GM12878 (cell line): ENCODE measurements around the gene DCUN1D5. TPM values are rescaled to one million over a fixed set of nuclear protein-coding genes. Genes with fewer than 3 reads are reported as not detected.
"Not testable (repeated sequence)": the region's sequence is repeated elsewhere in the genome, so short reads cannot be mapped to it uniquely, and the experiment has no call there.

Source experiments
- ATAC-seq: fragments of 200-7000 bp; cut with Tn5 transposase; 3 replicates; pipeline ENCODE4 v1.9.1; 2020; ENCODE audit warnings: mild to moderate bottlenecking, moderate library complexity
- BruUV-seq: library from RNA; stranded (reverse); fragments of 400-500 nt; replicated peaks from 2 replicates; lab custom pipeline; 2021; lab: Mats Ljungman, UMichigan
- CTCF ChIA-PET: fragments of 300-600 bp; sonication (Branson Sonifier 250); formaldehyde crosslinking; extraction: SDS; loops from one replicate; lab custom pipeline; 2021; ENCODE audit warnings: inconsistent platforms; lab: Yijun Ruan, JAX
- POLR2A ChIA-PET: fragments of 350-600 bp; formaldehyde crosslinking; extraction: SDS; loops from one replicate; lab custom pipeline; 2021; ENCODE audit warnings: inconsistent platforms; lab: Charles Lee
- RAD21 ChIA-PET: fragments of 300-600 bp; sonication (Branson Sonifier 250); formaldehyde crosslinking; loops from one replicate; lab custom pipeline; 2023; ENCODE audit warnings: antibody characterized with exemption; ENCODE audit not compliant: unreplicated experiment; lab: Charles Lee
- SMC1A ChIA-PET: fragments of 300-600 bp; sonication (Branson Sonifier 250); formaldehyde crosslinking; loops from one replicate; lab custom pipeline; 2023; ENCODE audit not compliant: unreplicated experiment, uncharacterized antibody; lab: Charles Lee
- DNase-seq: peaks from one replicate; pipeline ENCODE4 v3.0.0-alpha.2; 2011; ENCODE audit warnings: low read depth, low spot score
- FAIRE-seq: peaks from 3 replicates; lab custom pipeline; 2011; peaks lifted over from hg19 to GRCh38; lab: Jason Lieb, UNC
- H2AFZ ChIP-seq: 2 replicates; pipeline ENCODE4 v1.6.0; 2011; ENCODE audit warnings: low read depth, low read length, control low read depth; ENCODE audit not compliant: control insufficient read depth
- H3K27ac ChIP-seq: 2 replicates; pipeline ENCODE4 v1.5.1; 2011; ENCODE audit warnings: control low read depth; ENCODE audit not compliant: control insufficient read depth, insufficient read depth
- H3K27me3 ChIP-seq, 2 experiments: replicated peaks in 1 of 2; 2 replicates each; pipeline versions ENCODE4 v1.6.0 to v1.6.1; 2011; ENCODE audit warnings: low read length in 1 of 2; ENCODE audit not compliant: control insufficient read depth in 2 of 2, insufficient read depth in 2 of 2
- H3K36me3 ChIP-seq, 2 experiments: 2 replicates each; pipeline ENCODE4 v1.5.1; 2011; ENCODE audit warnings: low read length in 1 of 2; ENCODE audit not compliant: control insufficient read depth in 2 of 2, insufficient read depth in 2 of 2
- H3K4me1 ChIP-seq: 2 replicates; pipeline ENCODE4 v1.6.1; 2011; ENCODE audit warnings: mild to moderate bottlenecking, low read length, moderate library complexity, mixed read lengths; ENCODE audit not compliant: control insufficient read depth, insufficient read depth
- H3K4me2 ChIP-seq: 2 replicates; pipeline ENCODE4 v1.6.0; 2011; ENCODE audit warnings: control low read depth; ENCODE audit not compliant: control insufficient read depth, insufficient read depth
- H3K4me3 ChIP-seq: fragments of 200-600 bp; sonication (generic); 2 replicates; pipeline ENCODE4 v1.5.1; 2016
- H3K79me2 ChIP-seq: 2 replicates; pipeline ENCODE4 v1.6.0; 2011; ENCODE audit warnings: low read length; ENCODE audit not compliant: control insufficient read depth, insufficient read depth
- H3K9ac ChIP-seq: 2 replicates; pipeline ENCODE4 v1.8.0; 2011; ENCODE audit warnings: low read length, control low read depth, mixed read lengths; ENCODE audit not compliant: control insufficient read depth, insufficient read depth
- H3K9me3 ChIP-seq: replicated peaks from 3 replicates; pipeline ENCODE4 v1.5.1; 2011; ENCODE audit warnings: mild to moderate bottlenecking, low read length; ENCODE audit not compliant: control insufficient read depth, insufficient read depth
- H4K20me1 ChIP-seq: 2 replicates; pipeline ENCODE4 v1.6.0; 2011; ENCODE audit not compliant: control insufficient read depth, insufficient read depth
- ATF7 ChIP-seq: fragments of 450-650 bp; IDR thresholded peaks from 2 replicates; pipeline ENCODE4 v1.6.1; 2016; ENCODE audit warnings: low read depth, mild to moderate bottlenecking
- BCL11A ChIP-seq: IDR thresholded peaks from 2 replicates; pipeline ENCODE4 v1.6.1; 2011; ENCODE audit warnings: low read depth, low read length
- BCL3 ChIP-seq: IDR thresholded peaks from 2 replicates; pipeline ENCODE4 v1.6.1; 2011; ENCODE audit warnings: borderline replicate concordance, low read depth, mild to moderate bottlenecking, moderate library complexity, low read length; ENCODE audit not compliant: insufficient read depth, poor library complexity, severe bottlenecking
- CEBPB ChIP-seq, 2 experiments: fragments of 150-350 bp in 1 of 2; IDR thresholded peaks; 2 replicates each; pipeline ENCODE4 v1.6.1; 2012 to 2014; ENCODE audit warnings: low read depth in 2 of 2, low read length in 2 of 2, borderline replicate concordance in 1 of 2, inconsistent platforms in 1 of 2
- CREB1 ChIP-seq: IDR thresholded peaks from 2 replicates; pipeline ENCODE4 v1.6.1; 2012; ENCODE audit warnings: low read depth, mild to moderate bottlenecking, inconsistent platforms
- CREM ChIP-seq: IDR thresholded peaks from 2 replicates; pipeline ENCODE4 v1.6.1; 2014; ENCODE audit warnings: antibody characterized with exemption, low read depth
- DPF2 ChIP-seq: fragments of 450-650 bp; IDR thresholded peaks from 2 replicates; pipeline ENCODE4 v1.6.1; 2017; ENCODE audit warnings: mild to moderate bottlenecking
- EED ChIP-seq: sonication (generic); IDR thresholded peaks from 2 replicates; pipeline ENCODE4 v1.6.1; 2016; ENCODE audit warnings: antibody characterized with exemption, low read depth
- ETV6 ChIP-seq, 2 experiments: fragments of 450-650 bp in 1 of 2; IDR thresholded peaks in 1 of 2; conservative IDR thresholded peaks in 1 of 2; 2 replicates each; pipeline ENCODE4 v1.6.1; 2014; ENCODE audit warnings: antibody characterized with exemption in 1 of 2, borderline replicate concordance in 1 of 2, low read depth in 1 of 2, mild to moderate bottlenecking in 1 of 2, moderate library complexity in 1 of 2
- IKZF1 ChIP-seq: fragments of 450-650 bp; conservative IDR thresholded peaks from 2 replicates; pipeline ENCODE4 v1.6.1; 2017; ENCODE audit warnings: antibody characterized with exemption, mild to moderate bottlenecking
- IKZF2 ChIP-seq, 2 experiments: fragments of 450-650 bp; IDR thresholded peaks; 2 replicates each; pipeline ENCODE4 v1.6.1; 2017; ENCODE audit warnings: mild to moderate bottlenecking in 2 of 2, moderate library complexity in 2 of 2
- IRF4 ChIP-seq: IDR thresholded peaks from 2 replicates; pipeline ENCODE4 v1.6.1; 2011; ENCODE audit warnings: low read depth, low read length
- JUND ChIP-seq: IDR thresholded peaks from 2 replicates; pipeline ENCODE4 v1.6.1; 2012; ENCODE audit warnings: low read depth, mild to moderate bottlenecking, low read length, improper control_type of control experiment, moderate library complexity
- MTA2 ChIP-seq: fragments of 450-650 bp; IDR thresholded peaks from 2 replicates; pipeline ENCODE4 v1.6.1; 2016; ENCODE audit warnings: low read depth, mild to moderate bottlenecking, moderate library complexity
- NFIC ChIP-seq: IDR thresholded peaks from 2 replicates; pipeline ENCODE4 v1.6.1; 2012; ENCODE audit warnings: low read depth, mild to moderate bottlenecking, inconsistent platforms, low read length, moderate library complexity
- PML ChIP-seq: IDR thresholded peaks from 2 replicates; pipeline ENCODE4 v1.6.1; 2012; ENCODE audit warnings: low read length, inconsistent platforms
- POU2F2 ChIP-seq: IDR thresholded peaks from 3 replicates; pipeline ENCODE4 v1.6.1; 2011; ENCODE audit warnings: low read depth, mild to moderate bottlenecking, low read length, borderline replicate concordance
- RELB ChIP-seq: fragments of 450-650 bp; IDR thresholded peaks from 2 replicates; pipeline ENCODE4 v1.6.1; 2017; ENCODE audit warnings: low read depth, mild to moderate bottlenecking, moderate library complexity
- RUNX3 ChIP-seq: IDR thresholded peaks from 2 replicates; pipeline ENCODE4 v1.6.1; 2012; ENCODE audit warnings: low read length, inconsistent platforms
- SMARCA5 ChIP-seq: fragments of 450-650 bp; IDR thresholded peaks from 2 replicates; pipeline ENCODE4 v1.6.1; 2017; ENCODE audit warnings: mild to moderate bottlenecking
- SPI1 ChIP-seq: IDR thresholded peaks from 2 replicates; pipeline ENCODE4 v1.6.1; 2011; ENCODE audit warnings: low read depth, mild to moderate bottlenecking, low read length, moderate library complexity, borderline replicate concordance; ENCODE audit not compliant: insufficient read depth
- ZNF217 ChIP-seq: fragments of 450-650 bp; IDR thresholded peaks from 2 replicates; pipeline ENCODE4 v1.6.1; 2017; ENCODE audit warnings: antibody characterized with exemption, mild to moderate bottlenecking
- WGBS: methylation state at CpG from one replicate; pipeline ENCODE4 v1.1.6; 2016; ENCODE audit warnings: low lambda C conversion rate; ENCODE audit not compliant: insufficient replicate concordance, insufficient coverage; ENCODE audit errors: missing lambda C conversion rate; 5-methylcytosine and 5-hydroxymethylcytosine counted together
- in situ Hi-C: fragments of 300-500 bp; cut with MboI; formaldehyde crosslinking; loops from 9 replicates; pipeline ENCODE4 v1.14.3; 2018; ENCODE audit warnings: mixed read lengths
- intact Hi-C: fragments of 100-400 bp; cut with micrococcal nuclease; formaldehyde crosslinking; loops from one replicate; pipeline ENCODE4 v1.14.2; 2022; ENCODE audit not compliant: unreplicated experiment
- polyA plus RNA-seq, 11 experiments: library from polyadenylated mRNA; depleted of rRNA in 4 of 11; unstranded in 6 of 11; stranded (reverse) in 5 of 11; fragments of >200 nt; fragmentation: Nextera tagmentation in 4 of 11; fragmentation: Illumina TruSeq in 1 of 11; extraction: Ambion mirVana in 4 of 11; extraction: Trizol in 1 of 11; gene quantifications; 1 replicate in 1 of 11; 2 replicates in 10 of 11; pipeline versions ENCODE4 v1.2.1 to v1.2.3, GENCODE V29; 2011 to 2016; ENCODE audit warnings: inconsistent platforms in 2 of 11, missing spikeins in 2 of 11, low read depth in 1 of 11
- total RNA-seq, 4 experiments: library from RNA; depleted of rRNA in 3 of 4; stranded (reverse); fragments of >200 nt in 3 of 4; fragmentation: Illumina TruSeq in 1 of 4; extraction: Trizol in 1 of 4; gene quantifications; 2 replicates each; pipeline versions ENCODE4 v1.2.1 to v1.2.3, GENCODE V29; 2013 to 2021

DCUN1D5 gene
- total and polyA plus RNA-seq, 10 of the 15 experiments (the other 5 are each of a cell fraction or from before 2014, with no cell fraction given): 20.4 to 87.0 (median 60.6) TPM

- peak; percentile 77 for DNase-seq
- H4K20me1 ChIP-seq, H3K9ac ChIP-seq, in situ Hi-C loops, H3K4me1 ChIP-seq, H2AFZ ChIP-seq, H3K36me3 ChIP-seq, BruUV-seq, H3K4me2 ChIP-seq, H3K27me3 ChIP-seq, H3K27ac ChIP-seq, H3K9me3 ChIP-seq, H3K79me2 ChIP-seq, H3K4me3 ChIP-seq, intact Hi-C loops: not testable (repeated sequence)
- SMC1A ChIA-PET: interaction anchor here (0.7 to 2.7 kb wide), 5 partner anchors 8 to 108 kb away, joined by 3 to 20 read pairs (median 3); no protein-coding TSS in a partner anchor
- ATAC-seq: peak; percentile 98
- peak; percentile 89 for FAIRE-seq
- 38% methylated on average over 5 of the region's 7 CpGs for WGBS
- POLR2A ChIA-PET: interaction anchor here (1.0 kb wide), 1 partner anchor 43 kb away, joined by 3 read pairs; no protein-coding TSS in a partner anchor
- CTCF ChIA-PET: interaction anchor here (0.9 to 2.9 kb wide), 6 partner anchors 12 to 234 kb away, joined by 3 to 9 read pairs (median 6); no protein-coding TSS in a partner anchor
- RAD21 ChIA-PET: interaction anchor here (1.4 to 1.7 kb wide), 2 partner anchors 43 to 88 kb away, joined by 4 read pairs; no protein-coding TSS in a partner anchor
- TF ChIP-seq RELB: peak; percentile 73
- peak; percentile 2; the same call in 1 of the 2 replicates for TF ChIP-seq SPI1
- peak; percentile 73; the same call in 1 of the 2 replicates for TF ChIP-seq BCL11A
- 0 out of 2 replicates have a peak, but pooled peaks have one; percentile 37 for TF ChIP-seq EED
- TF ChIP-seq ZNF217: peak; percentile 86
- peak; percentile 59 to 73; a peak in 3 of 4 replicates for TF ChIP-seq IKZF2 (IDR thresholded peaks at IDR 0.05)
- TF ChIP-seq CREB1: peak; percentile 27; the same call in 1 of the 2 replicates
- peak; percentile 90 for TF ChIP-seq IRF4
- TF ChIP-seq MTA2: peak; percentile 85
- TF ChIP-seq POU2F2: 0 out of 3 replicates have a peak, but pooled peaks have one; percentile 21
- peak; percentile 78 for TF ChIP-seq ATF7
- peak in 1 of 2 experiments; percentile 88; a peak in 2 of 4 replicates for TF ChIP-seq CEBPB (IDR thresholded peaks at IDR 0.05; ENCODE audit: borderline replicate concordance in 1 of 2, low read depth in 2 of 2, low read length in 2 of 2)
- TF ChIP-seq DPF2: peak; percentile 70
- TF ChIP-seq BCL3: peak; percentile 18
- 0 out of 2 replicates have a peak, but pooled peaks have one; percentile 57 for TF ChIP-seq JUND
- TF ChIP-seq RUNX3: peak; percentile 84
- TF ChIP-seq NFIC: peak; percentile 78; the same call in 1 of the 2 replicates
- peak in 1 of 2 experiments; percentile 93; a peak in 2 of 4 replicates for TF ChIP-seq ETV6 (conservative IDR thresholded peaks at IDR 0.05 in 1 of 2, IDR thresholded peaks at IDR 0.05 in 1 of 2; ENCODE audit: borderline replicate concordance in 1 of 2, low read depth in 1 of 2)
- peak; percentile 76; the same call in 1 of the 2 replicates for TF ChIP-seq CREM
- peak; percentile 55 for TF ChIP-seq IKZF1
- peak; percentile 58; the same call in 1 of the 2 replicates for TF ChIP-seq SMARCA5
- TF ChIP-seq PML: peak; percentile 59; the same call in 1 of the 2 replicates
Observed at GRCh38 chr11:103028304-103029020, 63.5 kb downstream of the DCUN1D5 start.
